ENCODE data around the gene PLD2. TPM values are rescaled to one million over a fixed set of nuclear protein-coding genes. Genes with fewer than 3 reads are reported as not detected.
A peak's percentile ranks its signal among the peaks of the same experiment; 100 is the strongest.

Gene PLD2
- polyA plus RNA-seq, 3 donors, result 3.5 to 122 (median 4.0) TPM

- H3K27me3 Mint-ChIP-seq (ENCODE audit: low read depth in 3 of 3), result peaks cover 4 to 8% (median 6%) of the 10 kb centered on the region in 3 donors
- Histone ChIP-seq H3K4me3 (replicated peaks in 1 of 3; ENCODE audit: low read depth in 2 of 3, low read length in 3 of 3) (peak within 1 kb of the TSS; percentile 78 to 95 (median 94)), H3K4me2 (replicated peaks; ENCODE audit: extremely low read depth, low read length, poor library complexity, severe bottlenecking) (peak within 1 kb of the TSS; percentile 98), H3K36me3 (replicated peaks in 1 of 2; ENCODE audit: control insufficient read depth in 1 of 2, insufficient read depth in 2 of 2, low read length in 2 of 2) (peaks cover 6 to 15% of the 10 kb centered on the region in 2 donors), H3K27ac (ENCODE audit: low read depth in 1 of 2, low read length in 2 of 2) (peak within 1 kb of the TSS; percentile 38 to 88), H3K9ac (ENCODE audit: insufficient read depth, low read length, poor library complexity, severe bottlenecking) (peak within 1 kb of the TSS; percentile 92), H3K9me3 (replicated peaks in 1 of 2; ENCODE audit: control insufficient read depth in 1 of 2, insufficient read depth in 1 of 2, low read length in 2 of 2) (no peaks in the 10 kb centered on the region), H4K20me1 (ENCODE audit: insufficient read depth, low read length) (peaks cover 21% of the 10 kb centered on the region), H2AFZ (ENCODE audit: insufficient read depth, low read depth, low read length, poor library complexity, severe bottlenecking) (peak within 1 kb of the TSS; percentile 72), H3K79me2 (ENCODE audit: insufficient read depth, low read length) (peaks cover 50% of the 10 kb centered on the region), H3K4me1 (ENCODE audit: control insufficient read depth in 1 of 2, insufficient read depth in 2 of 2, low read length in 2 of 2) (peaks cover 25 to 32% of the 10 kb centered on the region in 2 donors), H3K27me3 (ENCODE audit: control insufficient read depth in 2 of 2, insufficient read depth in 2 of 2, low read length in 2 of 2) (no peaks in the 10 kb centered on the region)
- peaks cover 32% of the 10 kb centered on the region for H3K4me1 Mint-ChIP-seq
- peak; percentile 89 to 92 (median 90) for DNase-seq
- H3K27ac Mint-ChIP-seq, result peak within 1 kb of the TSS; percentile 84 to 97 (median 94)
- WGBS (ENCODE audit: insufficient coverage), result under 1% methylated on average over 80 of the region's 91 CpGs
- TF ChIP-seq CTCF (IDR thresholded peaks at IDR 0.05), result no peak
- peaks cover 24 to 25% of the 10 kb centered on the region in 2 donors for H3K36me3 Mint-ChIP-seq
- H3K4me3 Mint-ChIP-seq, result peak within 1 kb of the TSS; percentile 97 to 99
- H3K9me3 Mint-ChIP-seq, result no peaks in the 10 kb centered on the region
- intact Hi-C loops (cut with micrococcal nuclease), result no loop called here
Observed at GRCh38 chr17:4833178-4833940, 26.4 kb downstream of the PLD2 start, which contains the start of gene MINK1. Gene MINK1, plus strand, starts transcription at chr17:4833340. Its CDS starts 244 bp downstream, at chr17:4833584.

- Mint-ChIP-seq H3K27ac (peak overlapping the region; percentile 70 to 94 (median 88)), H3K9me3 (no peaks in the 10 kb centered on the region), H3K27me3 (ENCODE audit: low read depth in 3 of 3) (peaks cover 5 to 6% (median 5%) of the 10 kb centered on the region in 3 donors), H3K4me3 (peak overlapping the region; percentile 97 to 99), H3K4me1 (peaks cover 35% of the 10 kb centered on the region), H3K36me3 (peaks cover 29 to 32% of the 10 kb centered on the region in 2 donors)
- Histone ChIP-seq H3K4me1 (ENCODE audit: control insufficient read depth in 1 of 2, insufficient read depth in 2 of 2, low read length in 2 of 2) (peaks cover 25 to 32% of the 10 kb centered on the region in 2 donors), H3K36me3 (replicated peaks in 1 of 2; ENCODE audit: control insufficient read depth in 1 of 2, insufficient read depth in 2 of 2, low read length in 2 of 2) (peaks cover 8 to 23% of the 10 kb centered on the region in 2 donors), H3K4me2 (replicated peaks; ENCODE audit: extremely low read depth, low read length, poor library complexity, severe bottlenecking) (peak overlapping the region; percentile 98), H3K9me3 (replicated peaks in 1 of 2; ENCODE audit: control insufficient read depth in 1 of 2, insufficient read depth in 1 of 2, low read length in 2 of 2) (no peaks in the 10 kb centered on the region), H3K79me2 (ENCODE audit: insufficient read depth, low read length) (peaks cover 56% of the 10 kb centered on the region), H3K27ac (ENCODE audit: low read depth in 1 of 2, low read length in 2 of 2) (peak overlapping the region; percentile 38 to 88), H2AFZ (ENCODE audit: insufficient read depth, low read depth, low read length, poor library complexity, severe bottlenecking) (peak overlapping the region; percentile 72), H4K20me1 (ENCODE audit: insufficient read depth, low read length) (peaks cover 21% of the 10 kb centered on the region), H3K4me3 (replicated peaks in 1 of 3; ENCODE audit: low read depth in 2 of 3, low read length in 3 of 3) (peak overlapping the region; percentile 78 to 95 (median 94)), H3K27me3 (ENCODE audit: control insufficient read depth in 2 of 2, insufficient read depth in 2 of 2, low read length in 2 of 2) (no peaks in the 10 kb centered on the region), H3K9ac (ENCODE audit: insufficient read depth, low read length, poor library complexity, severe bottlenecking) (peak overlapping the region; percentile 92)
- TF ChIP-seq CTCF (IDR thresholded peaks at IDR 0.05), result no peak
- WGBS (ENCODE audit: insufficient coverage), result 2% methylated on average over 7 of the region's 15 CpGs
- peak in 1 of 3 donors; percentile 21 for DNase-seq
- intact Hi-C loops (cut with micrococcal nuclease), result loop anchor here in 1 of 2 donors (1.0 kb wide), 1 partner anchor 8 kb away; no protein-coding TSS in a partner anchor
Observed at GRCh38 chr17:4833941-4834680, 27.2 kb downstream of the PLD2 start.
